ENCODE results near the gene TRPM3. TPM values are rescaled to one million over a fixed set of nuclear protein-coding genes. Genes with fewer than 3 reads are reported as not detected.
A peak's percentile ranks its signal among the peaks of the same experiment; 100 is the strongest.

TRPM3 gene
- total RNA-seq, 3 donors from 2014 or later (not counting 1 experiment from before 2014, with no cell fraction given): not detected

- no peak for TF ChIP-seq CTCF (IDR thresholded peaks at IDR 0.05)
- no peaks in the 10 kb centered on the region for H3K36me3 ChIP-seq (ENCODE audit: control insufficient read depth, insufficient read depth, low read length)
- no peak overlapping the region for H3K27ac ChIP-seq (ENCODE audit: low read length)
- DNase-seq: no peak
- H3K4me3 ChIP-seq (ENCODE audit: low read length): no peak overlapping the region
- Mint-ChIP-seq H3K27ac (no peak overlapping the region), H3K27me3 (ENCODE audit: low read depth in 2 of 2) (no peaks in the 10 kb centered on the region), H3K9me3 (peaks cover 10 to 12% of the 10 kb centered on the region in 2 donors), H3K4me3 (no peak overlapping the region), H3K36me3 (peaks cover 8% of the 10 kb centered on the region), H3K4me1 (no peaks in the 10 kb centered on the region)
- H3K4me1 ChIP-seq (ENCODE audit: control insufficient read depth, insufficient read depth, low read length): no peaks in the 10 kb centered on the region
- no peaks in the 10 kb centered on the region for H3K27me3 ChIP-seq (ENCODE audit: control insufficient read depth, insufficient read depth, low read length)
- 93% methylated on average over 2 of the region's 2 CpGs for WGBS (ENCODE audit: insufficient coverage)
- intact Hi-C loops (cut with micrococcal nuclease): no loop called here
- H3K9me3 ChIP-seq (ENCODE audit: control insufficient read depth, insufficient read depth, low read length): peaks cover 15% of the 10 kb centered on the region
- ATAC-seq: no peak
Measured at GRCh38 chr9:71005456-71005855, 116.0 kb downstream of the TRPM3 start.

GRCh38 chr9:71004196-71004595 is 117.2 kb downstream of the TRPM3 start:
- peaks cover 8% of the 10 kb centered on the region for H3K36me3 Mint-ChIP-seq
- ATAC-seq: no peak
- H3K4me3 Mint-ChIP-seq: no peak overlapping the region
- DNase-seq: no peak
- Histone ChIP-seq H3K36me3 (ENCODE audit: control insufficient read depth, insufficient read depth, low read length) (no peaks in the 10 kb centered on the region), H3K27me3 (ENCODE audit: control insufficient read depth, insufficient read depth, low read length) (no peaks in the 10 kb centered on the region), H3K4me3 (ENCODE audit: low read length) (no peak overlapping the region), H3K27ac (ENCODE audit: low read length) (no peak overlapping the region), H3K4me1 (ENCODE audit: control insufficient read depth, insufficient read depth, low read length) (no peaks in the 10 kb centered on the region), H3K9me3 (ENCODE audit: control insufficient read depth, insufficient read depth, low read length) (peaks cover 15% of the 10 kb centered on the region)
- intact Hi-C loops (cut with micrococcal nuclease): loop anchor here (5.0 kb wide), 1 partner anchor 362 kb away; no protein-coding TSS in a partner anchor
- H3K4me1 Mint-ChIP-seq: no peaks in the 10 kb centered on the region
- no peak overlapping the region for H3K27ac Mint-ChIP-seq
- no peak for TF ChIP-seq CTCF (IDR thresholded peaks at IDR 0.05)
- H3K9me3 Mint-ChIP-seq: peaks cover 10 to 12% of the 10 kb centered on the region in 2 donors
- no peaks in the 10 kb centered on the region for H3K27me3 Mint-ChIP-seq (ENCODE audit: low read depth in 2 of 2)
- 100% methylated on average over 1 of the region's 4 CpGs for WGBS (ENCODE audit: insufficient coverage)

- intact Hi-C loops (cut with micrococcal nuclease): loop anchor here (5.0 kb wide), 1 partner anchor 361 kb away; no protein-coding TSS in a partner anchor
- no peaks in the 10 kb centered on the region for H3K4me1 Mint-ChIP-seq
- peaks cover 8% of the 10 kb centered on the region for H3K36me3 Mint-ChIP-seq
- Histone ChIP-seq H3K27me3 (ENCODE audit: control insufficient read depth, insufficient read depth, low read length) (no peaks in the 10 kb centered on the region), H3K4me1 (ENCODE audit: control insufficient read depth, insufficient read depth, low read length) (no peaks in the 10 kb centered on the region), H3K9me3 (ENCODE audit: control insufficient read depth, insufficient read depth, low read length) (peaks cover 15% of the 10 kb centered on the region), H3K36me3 (ENCODE audit: control insufficient read depth, insufficient read depth, low read length) (no peaks in the 10 kb centered on the region), H3K4me3 (ENCODE audit: low read length) (no peak overlapping the region), H3K27ac (ENCODE audit: low read length) (no peak overlapping the region)
- H3K9me3 Mint-ChIP-seq: peaks cover 10 to 12% of the 10 kb centered on the region in 2 donors
- H3K27ac Mint-ChIP-seq: no peak overlapping the region
- no peak overlapping the region for H3K4me3 Mint-ChIP-seq
- H3K27me3 Mint-ChIP-seq (ENCODE audit: low read depth in 2 of 2): no peaks in the 10 kb centered on the region
- WGBS (ENCODE audit: insufficient coverage): 72% methylated on average over 3 of the region's 4 CpGs
- no peak for TF ChIP-seq CTCF (IDR thresholded peaks at IDR 0.05)
- no peak for ATAC-seq
- no peak for DNase-seq
Measured at GRCh38 chr9:71003346-71003745, 118.1 kb downstream of the TRPM3 start.

GRCh38 chr9:71001780-71002386 is 119.5 kb downstream of the TRPM3 start:
- no peak for ATAC-seq
- Mint-ChIP-seq H3K4me1 (no peaks in the 10 kb centered on the region), H3K27ac (no peak overlapping the region), H3K36me3 (peaks cover 8% of the 10 kb centered on the region), H3K4me3 (no peak overlapping the region), H3K9me3 (peaks cover 6 to 7% of the 10 kb centered on the region in 2 donors), H3K27me3 (ENCODE audit: low read depth in 2 of 2) (no peaks in the 10 kb centered on the region)
- H3K4me3 ChIP-seq (ENCODE audit: low read length): no peak overlapping the region
- H3K36me3 ChIP-seq (ENCODE audit: control insufficient read depth, insufficient read depth, low read length): no peaks in the 10 kb centered on the region
- intact Hi-C loops (cut with micrococcal nuclease): loop anchor here (5.0 kb wide), 1 partner anchor 360 kb away; no protein-coding TSS in a partner anchor
- H3K27me3 ChIP-seq (ENCODE audit: control insufficient read depth, insufficient read depth, low read length): no peaks in the 10 kb centered on the region
- no peaks in the 10 kb centered on the region for H3K4me1 ChIP-seq (ENCODE audit: control insufficient read depth, insufficient read depth, low read length)
- DNase-seq: peak in 1 of 2 donors; percentile 13
- no peak overlapping the region for H3K27ac ChIP-seq (ENCODE audit: low read length)
- no peak for TF ChIP-seq CTCF (IDR thresholded peaks at IDR 0.05)
- whole genome bisulfite sequencing (ENCODE audit: insufficient coverage): 70% methylated on average over 5 of the region's 5 CpGs
- H3K9me3 ChIP-seq (ENCODE audit: control insufficient read depth, insufficient read depth, low read length): peaks cover 15% of the 10 kb centered on the region
